Calu3 (cell line): ENCODE data around the gene OR10R2. TPM values are rescaled to one million over a fixed set of nuclear protein-coding genes. Genes with fewer than 3 reads are reported as not detected.

Experiments
- BruUV-seq: library from RNA; stranded (reverse); fragments of 400-500 nt; replicated peaks from 2 replicates; lab custom pipeline; 2021; lab: Mats Ljungman, UMichigan
- CTCF ChIA-PET: fragments of 300-600 bp; sonication (Branson Sonifier 250); formaldehyde crosslinking; loops from one replicate; lab custom pipeline; 2022; ENCODE audit warnings: antibody characterized with exemption; lab: Charles Lee
- DNase-seq: peaks from one replicate; pipeline ENCODE4 v3.0.0; 2022
- H3K27ac Mint-ChIP-seq: one replicate; pipeline ENCODE4 v1.8.0; 2022; ENCODE audit warnings: mixed read lengths; ENCODE audit not compliant: unreplicated experiment
- H3K27me3 Mint-ChIP-seq: one replicate; pipeline ENCODE4 v1.8.0; 2022; ENCODE audit warnings: mixed read lengths; ENCODE audit not compliant: unreplicated experiment
- H3K36me3 Mint-ChIP-seq: one replicate; pipeline ENCODE4 v1.8.0; 2022; ENCODE audit warnings: mild to moderate bottlenecking, moderate library complexity, mixed read lengths; ENCODE audit not compliant: insufficient read depth, unreplicated experiment
- H3K4me1 Mint-ChIP-seq: one replicate; pipeline ENCODE4 v1.8.0; 2022; ENCODE audit warnings: mild to moderate bottlenecking, low read depth, mixed read lengths; ENCODE audit not compliant: unreplicated experiment
- H3K4me3 Mint-ChIP-seq: one replicate; pipeline ENCODE4 v1.8.0; 2022; ENCODE audit warnings: mild to moderate bottlenecking, low read depth, moderate library complexity, mixed read lengths; ENCODE audit not compliant: unreplicated experiment
- H3K9me3 Mint-ChIP-seq: one replicate; pipeline ENCODE4 v1.8.0; 2022; ENCODE audit warnings: low read depth, mixed read lengths; ENCODE audit not compliant: unreplicated experiment
- intact Hi-C: fragments of 100-400 bp; cut with micrococcal nuclease; formaldehyde crosslinking; loops from one replicate; pipeline ENCODE4 v1.10.0; 2022; ENCODE audit not compliant: unreplicated experiment
- total RNA-seq: library from RNA; stranded (reverse); gene quantifications from 2 replicates; pipeline ENCODE4 v1.2.3, GENCODE V29; 2022
- TF ChIP-seq, protein P1 (sequence below): fragments of 200-600 bp; IDR thresholded peaks from one replicate; pipeline ENCODE4 v1.8.0; 2022; ENCODE audit warnings: antibody characterized with exemption; ENCODE audit not compliant: unreplicated experiment

The OR10R2 gene
- total RNA-seq, 1 experiment from 2014 or later = not detected

DNA sequence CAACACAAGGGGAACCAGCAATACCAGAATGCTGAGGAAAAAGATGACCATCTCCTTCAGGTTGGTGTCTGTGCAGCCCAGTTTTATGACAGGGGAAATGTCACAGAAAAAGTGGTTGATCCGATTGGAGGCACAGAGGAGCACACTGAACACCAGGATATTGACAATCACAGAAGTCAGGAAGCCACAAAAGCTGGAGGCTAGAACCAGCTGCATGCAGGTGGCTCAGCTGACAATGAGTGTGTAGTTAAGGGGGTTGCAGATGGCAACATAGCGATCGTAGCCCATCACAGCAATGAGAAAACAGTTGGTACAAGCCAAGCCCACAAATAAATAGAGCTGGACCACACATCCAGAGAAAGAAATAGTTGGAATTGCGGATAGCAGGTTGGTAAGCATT, 26.6 kb upstream of the OR10R2 start:
- no peak overlapping the region for H3K4me3 Mint-ChIP-seq
- H3K36me3 Mint-ChIP-seq = no peaks in the 10 kb centered on the region
- no peak overlapping the region for H3K27ac Mint-ChIP-seq
- BruUV-seq = no TSS peak
- DNase-seq = no peak
- intact Hi-C loops = no loop called here
- TF ChIP-seq, protein P1, sequence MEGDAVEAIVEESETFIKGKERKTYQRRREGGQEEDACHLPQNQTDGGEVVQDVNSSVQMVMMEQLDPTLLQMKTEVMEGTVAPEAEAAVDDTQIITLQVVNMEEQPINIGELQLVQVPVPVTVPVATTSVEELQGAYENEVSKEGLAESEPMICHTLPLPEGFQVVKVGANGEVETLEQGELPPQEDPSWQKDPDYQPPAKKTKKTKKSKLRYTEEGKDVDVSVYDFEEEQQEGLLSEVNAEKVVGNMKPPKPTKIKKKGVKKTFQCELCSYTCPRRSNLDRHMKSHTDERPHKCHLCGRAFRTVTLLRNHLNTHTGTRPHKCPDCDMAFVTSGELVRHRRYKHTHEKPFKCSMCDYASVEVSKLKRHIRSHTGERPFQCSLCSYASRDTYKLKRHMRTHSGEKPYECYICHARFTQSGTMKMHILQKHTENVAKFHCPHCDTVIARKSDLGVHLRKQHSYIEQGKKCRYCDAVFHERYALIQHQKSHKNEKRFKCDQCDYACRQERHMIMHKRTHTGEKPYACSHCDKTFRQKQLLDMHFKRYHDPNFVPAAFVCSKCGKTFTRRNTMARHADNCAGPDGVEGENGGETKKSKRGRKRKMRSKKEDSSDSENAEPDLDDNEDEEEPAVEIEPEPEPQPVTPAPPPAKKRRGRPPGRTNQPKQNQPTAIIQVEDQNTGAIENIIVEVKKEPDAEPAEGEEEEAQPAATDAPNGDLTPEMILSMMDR = no peak
- peaks cover 27% of the 10 kb centered on the region for H3K27me3 Mint-ChIP-seq
- no peaks in the 10 kb centered on the region for H3K9me3 Mint-ChIP-seq
- CTCF ChIA-PET = no interaction called here
- no peaks in the 10 kb centered on the region for H3K4me1 Mint-ChIP-seq

GRCh38 chr1:158454537-158454936, 17.5 kb upstream of the OR10R2 start:
- TF ChIP-seq, protein P1 = no peak
- Mint-ChIP-seq H3K4me3 (no peak overlapping the region), H3K27me3 (no peaks in the 10 kb centered on the region), H3K9me3 (peaks cover 7% of the 10 kb centered on the region), H3K36me3 (no peaks in the 10 kb centered on the region), H3K4me1 (no peaks in the 10 kb centered on the region), H3K27ac (no peak overlapping the region)
- CTCF ChIA-PET = no interaction called here
- no peak for DNase-seq
- no TSS peak for BruUV-seq
- intact Hi-C loops = no loop called here

GRCh38 chr1:158457246-158457645, 14.8 kb upstream of the OR10R2 start:
- no peaks in the 10 kb centered on the region for H3K36me3 Mint-ChIP-seq
- TF ChIP-seq, protein P1 = no peak
- H3K4me1 Mint-ChIP-seq = no peaks in the 10 kb centered on the region
- no peak for DNase-seq
- no peaks in the 10 kb centered on the region for H3K27me3 Mint-ChIP-seq
- BruUV-seq = no TSS peak
- no peaks in the 10 kb centered on the region for H3K9me3 Mint-ChIP-seq
- no peak overlapping the region for H3K4me3 Mint-ChIP-seq
- intact Hi-C loops = no loop called here
- no peak overlapping the region for H3K27ac Mint-ChIP-seq
- CTCF ChIA-PET = no interaction called here

DNA sequence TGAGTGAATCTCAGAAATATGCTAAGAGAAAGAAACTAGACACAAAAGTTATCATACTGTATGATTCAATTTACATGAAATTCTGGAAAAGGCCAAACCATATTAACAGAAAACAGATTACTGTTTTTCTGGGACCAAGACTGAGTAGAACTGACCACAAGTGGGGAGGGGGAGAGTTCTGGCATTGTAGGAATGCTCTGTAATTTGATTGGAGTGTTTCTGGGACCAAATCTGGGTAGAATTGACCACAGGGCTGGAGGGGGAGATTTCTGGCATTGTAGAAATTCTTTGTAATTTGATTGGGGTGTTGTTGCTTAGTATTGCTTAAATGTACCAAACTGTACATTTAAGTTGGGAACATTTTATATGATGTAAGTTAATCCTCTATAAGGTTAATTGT, 13.8 kb upstream of the OR10R2 start:
- no TSS peak for BruUV-seq
- TF ChIP-seq, protein P1 = no peak
- Mint-ChIP-seq H3K27ac (no peak overlapping the region), H3K4me1 (no peaks in the 10 kb centered on the region), H3K4me3 (no peak overlapping the region), H3K9me3 (no peaks in the 10 kb centered on the region), H3K36me3 (no peaks in the 10 kb centered on the region), H3K27me3 (no peaks in the 10 kb centered on the region)
- CTCF ChIA-PET = no interaction called here
- DNase-seq = no peak
- intact Hi-C loops = no loop called here
